Caco-2 (cell line): ENCODE results near the gene MYOM3. TPM values are rescaled to one million over a fixed set of nuclear protein-coding genes. Genes with fewer than 3 reads are reported as not detected.
"Not testable (repeated sequence)": the region's sequence is repeated elsewhere in the genome, so short reads cannot be mapped to it uniquely, and the experiment has no call there.

ENCODE experiments used
- BruUV-seq: library from RNA; stranded (reverse); fragments of 400-500 nt; replicated peaks from 2 replicates; lab custom pipeline; 2021; lab: Mats Ljungman, UMichigan
- CTCF ChIA-PET: fragments of 300-600 bp; sonication (Branson Sonifier 250); formaldehyde crosslinking; loops from one replicate; lab custom pipeline; 2022; ENCODE audit warnings: antibody characterized with exemption; lab: Charles Lee
- POLR2A ChIA-PET: fragments of 300-600 bp; sonication (Branson Sonifier 250); formaldehyde crosslinking; loops from one replicate; lab custom pipeline; 2022; ENCODE audit warnings: antibody characterized with exemption; lab: Charles Lee
- DNase-seq, 2 experiments: peaks; one replicate each; pipeline versions ENCODE4 v3.0.0 to v3.0.0-alpha.2; 2020 to 2022
- H3K27me3 ChIP-seq: replicated peaks from 2 replicates; pipeline ENCODE4 v1.6.0; 2011; ENCODE audit warnings: low read length; ENCODE audit not compliant: control insufficient read depth, insufficient read depth
- H3K36me3 ChIP-seq: 2 replicates; pipeline ENCODE4 v1.5.1; 2011; ENCODE audit warnings: low read length; ENCODE audit not compliant: control insufficient read depth, insufficient read depth
- H3K4me1 ChIP-seq: fragments of 250-450 bp; sonication (Bioruptor Pico); 2 replicates; pipeline ENCODE4 v1.5.1; 2020; ENCODE audit warnings: mild to moderate bottlenecking
- H3K4me3 ChIP-seq: 2 replicates; pipeline ENCODE4 v1.5.1; 2011; ENCODE audit warnings: low read depth, mild to moderate bottlenecking, control low read depth, low read length
- H3K9me3 ChIP-seq: fragments of 250-450 bp; sonication (Bioruptor Pico); 2 replicates; pipeline ENCODE4 v1.5.1; 2020; ENCODE audit warnings: mild to moderate bottlenecking, moderate library complexity
- H3K27ac Mint-ChIP-seq: one replicate; pipeline ENCODE4 v1.8.0; 2022; ENCODE audit warnings: mixed read lengths; ENCODE audit not compliant: unreplicated experiment
- H3K27me3 Mint-ChIP-seq: one replicate; pipeline ENCODE4 v1.8.0; 2022; ENCODE audit warnings: mixed read lengths; ENCODE audit not compliant: insufficient read depth, unreplicated experiment
- H3K36me3 Mint-ChIP-seq: one replicate; pipeline ENCODE4 v1.8.0; 2022; ENCODE audit warnings: mild to moderate bottlenecking, mixed read lengths; ENCODE audit not compliant: insufficient read depth, unreplicated experiment
- H3K4me1 Mint-ChIP-seq: one replicate; pipeline ENCODE4 v1.8.0; 2022; ENCODE audit warnings: low read depth, mixed read lengths; ENCODE audit not compliant: unreplicated experiment
- H3K4me3 Mint-ChIP-seq: one replicate; pipeline ENCODE4 v1.8.0; 2022; ENCODE audit warnings: mild to moderate bottlenecking, moderate library complexity, mixed read lengths; ENCODE audit not compliant: unreplicated experiment
- H3K9me3 Mint-ChIP-seq: one replicate; pipeline ENCODE4 v1.8.0; 2022; ENCODE audit warnings: mixed read lengths; ENCODE audit not compliant: unreplicated experiment
- intact Hi-C: fragments of 100-400 bp; cut with micrococcal nuclease; formaldehyde crosslinking; loops from one replicate; pipeline ENCODE4 v1.10.0; 2022; ENCODE audit not compliant: unreplicated experiment
- total RNA-seq: library from RNA; stranded (reverse); gene quantifications from 2 replicates; pipeline ENCODE4 v1.2.3, GENCODE V29; 2022
- TF ChIP-seq, protein P1 (sequence below), 2 experiments: fragments of 200-600 bp in 1 of 2; IDR thresholded peaks; 1 replicate in 1 of 2; 2 replicates in 1 of 2; pipeline versions ENCODE4 v1.5.1 to v1.8.0; 2011 to 2022; ENCODE audit warnings: antibody characterized with exemption in 1 of 2, control low read depth in 1 of 2, inconsistent platforms in 1 of 2, low read depth in 1 of 2, low read length in 1 of 2, mild to moderate bottlenecking in 1 of 2, moderate library complexity in 1 of 2; ENCODE audit not compliant: insufficient read depth in 1 of 2, severe bottlenecking in 1 of 2, unreplicated experiment in 1 of 2

The MYOM3 gene
- total RNA-seq, 1 experiment from 2014 or later, result not detected

GRCh38 chr1:24047110-24047477 lies 64.8 kb downstream of the MYOM3 start:
- intact Hi-C loops, result no loop called here
- peaks cover 6% of the 10 kb centered on the region for H3K4me1 Mint-ChIP-seq
- no peak overlapping the region for H3K4me3 Mint-ChIP-seq
- H3K36me3 Mint-ChIP-seq, result no peaks in the 10 kb centered on the region
- H3K9me3 Mint-ChIP-seq, result no peaks in the 10 kb centered on the region
- Histone ChIP-seq H3K36me3 (no peaks in the 10 kb centered on the region), H3K4me3 (no peak overlapping the region), H3K4me1 (peaks cover 11% of the 10 kb centered on the region; the same call in 1 of the 2 replicates), H3K9me3 (no peaks in the 10 kb centered on the region), H3K27me3 (no peaks in the 10 kb centered on the region)
- TF ChIP-seq, protein P1, sequence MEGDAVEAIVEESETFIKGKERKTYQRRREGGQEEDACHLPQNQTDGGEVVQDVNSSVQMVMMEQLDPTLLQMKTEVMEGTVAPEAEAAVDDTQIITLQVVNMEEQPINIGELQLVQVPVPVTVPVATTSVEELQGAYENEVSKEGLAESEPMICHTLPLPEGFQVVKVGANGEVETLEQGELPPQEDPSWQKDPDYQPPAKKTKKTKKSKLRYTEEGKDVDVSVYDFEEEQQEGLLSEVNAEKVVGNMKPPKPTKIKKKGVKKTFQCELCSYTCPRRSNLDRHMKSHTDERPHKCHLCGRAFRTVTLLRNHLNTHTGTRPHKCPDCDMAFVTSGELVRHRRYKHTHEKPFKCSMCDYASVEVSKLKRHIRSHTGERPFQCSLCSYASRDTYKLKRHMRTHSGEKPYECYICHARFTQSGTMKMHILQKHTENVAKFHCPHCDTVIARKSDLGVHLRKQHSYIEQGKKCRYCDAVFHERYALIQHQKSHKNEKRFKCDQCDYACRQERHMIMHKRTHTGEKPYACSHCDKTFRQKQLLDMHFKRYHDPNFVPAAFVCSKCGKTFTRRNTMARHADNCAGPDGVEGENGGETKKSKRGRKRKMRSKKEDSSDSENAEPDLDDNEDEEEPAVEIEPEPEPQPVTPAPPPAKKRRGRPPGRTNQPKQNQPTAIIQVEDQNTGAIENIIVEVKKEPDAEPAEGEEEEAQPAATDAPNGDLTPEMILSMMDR (IDR thresholded peaks at IDR 0.05; ENCODE audit: insufficient read depth in 1 of 2, low read depth in 1 of 2, low read length in 1 of 2, severe bottlenecking in 1 of 2, unreplicated experiment in 1 of 2), result no peak
- ChIA-PET POLR2A (interaction anchor here (1.1 kb wide), 1 partner anchor 67 kb away, joined by 4 read pairs; the partner anchor contains the start of gene SRSF10), CTCF (no interaction called here)
- no peak overlapping the region for H3K27ac Mint-ChIP-seq
- DNase-seq, result peak in 1 of 2 experiments; percentile 25
- no peaks in the 10 kb centered on the region for H3K27me3 Mint-ChIP-seq
- no TSS peak for BruUV-seq

- H3K27ac Mint-ChIP-seq, result no peak overlapping the region
- H3K4me3 Mint-ChIP-seq, result no peak overlapping the region
- BruUV-seq, result no TSS peak
- H3K4me3 ChIP-seq, result no peak overlapping the region
- peaks cover 11% of the 10 kb centered on the region; the same call in 1 of the 2 replicates for H3K4me1 ChIP-seq
- no peaks in the 10 kb centered on the region for H3K36me3 Mint-ChIP-seq
- intact Hi-C loops, result no loop called here
- TF ChIP-seq, protein P1 (IDR thresholded peaks at IDR 0.05; ENCODE audit: insufficient read depth in 1 of 2, low read depth in 1 of 2, low read length in 1 of 2, severe bottlenecking in 1 of 2, unreplicated experiment in 1 of 2), result no peak
- no peaks in the 10 kb centered on the region for H3K9me3 ChIP-seq
- peaks cover 6% of the 10 kb centered on the region for H3K4me1 Mint-ChIP-seq
- H3K27me3 ChIP-seq, result no peaks in the 10 kb centered on the region
- CTCF ChIA-PET, result no interaction called here
- POLR2A ChIA-PET, result interaction anchor here (0.6 kb wide), 1 partner anchor 72 kb away, joined by 3 read pairs; no protein-coding TSS in a partner anchor
- H3K27me3 Mint-ChIP-seq, result no peaks in the 10 kb centered on the region
- H3K36me3 ChIP-seq, result no peaks in the 10 kb centered on the region
- no peaks in the 10 kb centered on the region for H3K9me3 Mint-ChIP-seq
- DNase-seq, result no peak
Observed at GRCh38 chr1:24045771-24046170, 66.2 kb downstream of the MYOM3 start.

- H3K27me3 ChIP-seq, H3K36me3 ChIP-seq, H3K27me3 Mint-ChIP-seq, H3K9me3 Mint-ChIP-seq, H3K4me1 Mint-ChIP-seq, POLR2A ChIA-PET, H3K36me3 Mint-ChIP-seq, H3K4me3 Mint-ChIP-seq, BruUV-seq, H3K27ac Mint-ChIP-seq, H3K4me3 ChIP-seq, DNase-seq, H3K9me3 ChIP-seq, intact Hi-C loops: not testable (repeated sequence)
- peaks cover 11% of the 10 kb centered on the region; the same call in 1 of the 2 replicates for H3K4me1 ChIP-seq
- CTCF ChIA-PET, result interaction anchor here (0.7 kb wide), 1 partner anchor 46 kb away, joined by 7 read pairs; no protein-coding TSS in a partner anchor
Observed at GRCh38 chr1:24044672-24045071, 67.3 kb downstream of the MYOM3 start.
